ENCODE measurements around the gene PDGFRB. TPM values are rescaled to one million over a fixed set of nuclear protein-coding genes. Genes with fewer than 3 reads are reported as not detected.

Gene PDGFRB
- total and polyA plus RNA-seq, 4 donors: 33.6 to 215 (median 78.3) TPM

GRCh38 chr5:150117945-150118560, 37.6 kb downstream of the PDGFRB start:
- no peak for DNase-seq
- 85 to 93% methylated on average over 9 of the region's 9 CpGs for WGBS, 2 donors

GRCh38 chr5:150116667-150117400, 38.8 kb downstream of the PDGFRB start:
- TF ChIP-seq CTCF (IDR thresholded peaks at IDR 0.05; ENCODE audit: control extremely low read depth, extremely low read depth): no peak
- no peak for ATAC-seq (ENCODE audit: insufficient read depth, low FRiP score)
- H3K9ac ChIP-seq (ENCODE audit: insufficient read depth in 1 of 2, low read length in 2 of 2): no peak overlapping the region
- peak in 1 of 3 donors; percentile 9 for DNase-seq
- H3K4me1 ChIP-seq (ENCODE audit: control insufficient read depth in 5 of 5, insufficient read depth in 5 of 5, low read length in 5 of 5): peaks cover 0 to 6% (median 0%) of the 10 kb centered on the region in 5 donors
- 90 to 95% methylated on average over 10 of the region's 10 CpGs for WGBS, 2 donors
- no peaks in the 10 kb centered on the region for H3K27me3 ChIP-seq (ENCODE audit: control insufficient read depth in 3 of 3, insufficient read depth in 3 of 3, low read length in 2 of 3)
- no peak overlapping the region for H3K27ac ChIP-seq (ENCODE audit: low read depth in 1 of 2, low read length in 1 of 2)
- no peak overlapping the region for H3K4me3 ChIP-seq
- no peaks in the 10 kb centered on the region for H3K9me3 ChIP-seq (ENCODE audit: control insufficient read depth in 4 of 4, insufficient read depth in 3 of 4, low read length in 3 of 4)
- H3K36me3 ChIP-seq (ENCODE audit: control insufficient read depth in 4 of 4, insufficient read depth in 4 of 4, low read length in 4 of 4): peaks cover 0 to 36% (median 18%) of the 10 kb centered on the region in 4 donors

More at GRCh38 chr5:150117945-150118560, 37.6 kb downstream of the PDGFRB start:
- Histone ChIP-seq H3K9me3 (ENCODE audit: control insufficient read depth in 4 of 4, insufficient read depth in 3 of 4, low read length in 3 of 4) (no peaks in the 10 kb centered on the region), H3K27ac (ENCODE audit: low read depth in 1 of 2, low read length in 1 of 2) (no peak overlapping the region), H3K4me1 (ENCODE audit: control insufficient read depth in 5 of 5, insufficient read depth in 5 of 5, low read length in 5 of 5) (peaks cover 0 to 3% (median 0%) of the 10 kb centered on the region in 5 donors), H3K36me3 (ENCODE audit: control insufficient read depth in 4 of 4, insufficient read depth in 4 of 4, low read length in 4 of 4) (peaks cover 0 to 48% (median 24%) of the 10 kb centered on the region in 4 donors), H3K4me3 (no peak overlapping the region), H3K27me3 (ENCODE audit: control insufficient read depth in 3 of 3, insufficient read depth in 3 of 3, low read length in 2 of 3) (no peaks in the 10 kb centered on the region), H3K9ac (ENCODE audit: insufficient read depth in 1 of 2, low read length in 2 of 2) (no peak overlapping the region)
- TF ChIP-seq CTCF (IDR thresholded peaks at IDR 0.05; ENCODE audit: control extremely low read depth, extremely low read depth): no peak
- no peak for ATAC-seq (ENCODE audit: insufficient read depth, low FRiP score)

GRCh38 chr5:150114773-150115408, 40.8 kb downstream of the PDGFRB start:
- peak in 1 of 3 donors; percentile 4 for DNase-seq
- H3K4me3 ChIP-seq: no peak overlapping the region
- no peaks in the 10 kb centered on the region for H3K9me3 ChIP-seq (ENCODE audit: control insufficient read depth in 4 of 4, insufficient read depth in 3 of 4, low read length in 3 of 4)
- H3K27ac ChIP-seq (ENCODE audit: low read depth in 1 of 2, low read length in 1 of 2): no peak overlapping the region
- no peaks in the 10 kb centered on the region for H3K27me3 ChIP-seq (ENCODE audit: control insufficient read depth in 3 of 3, insufficient read depth in 3 of 3, low read length in 2 of 3)
- peaks cover 0 to 6% (median 0%) of the 10 kb centered on the region in 5 donors for H3K4me1 ChIP-seq (ENCODE audit: control insufficient read depth in 5 of 5, insufficient read depth in 5 of 5, low read length in 5 of 5)
- H3K36me3 ChIP-seq (ENCODE audit: control insufficient read depth in 4 of 4, insufficient read depth in 4 of 4, low read length in 4 of 4): peaks cover 0 to 23% (median 11%) of the 10 kb centered on the region in 4 donors
- TF ChIP-seq CTCF (IDR thresholded peaks at IDR 0.05; ENCODE audit: control extremely low read depth, extremely low read depth): no peak
- ATAC-seq (ENCODE audit: insufficient read depth, low FRiP score): no peak
- 88 to 92% methylated on average over 8 of the region's 8 CpGs for WGBS, 2 donors
- H3K9ac ChIP-seq (ENCODE audit: insufficient read depth in 1 of 2, low read length in 2 of 2): no peak overlapping the region

All from lung (tissue), 12 donors.